Vagina (tissue), 2 donors: ENCODE measurements around the gene INSYN2A.

Source experiments
- POLR2A ChIP-seq, 2 donors: fragments of 450-650 bp; IDR thresholded peaks; one replicate each; pipeline ENCODE4 v1.6.1; 2017; ENCODE audit warnings: antibody characterized with exemption in 2 of 2, mild to moderate bottlenecking in 2 of 2, moderate library complexity in 2 of 2
- POLR2AphosphoS5 ChIP-seq, 2 donors: sonication (generic); formaldehyde crosslinking; IDR thresholded peaks; one replicate each; pipeline ENCODE4 v1.9.0; 2017; ENCODE audit warnings: antibody characterized with exemption in 2 of 2, mild to moderate bottlenecking in 2 of 2, low read depth in 1 of 2; ENCODE audit not compliant: insufficient read depth in 1 of 2
- TF ChIP-seq, protein P1 (sequence below), 3 experiments: fragments of 450-650 bp in 2 of 3; fragments of 200-600 bp in 1 of 3; sonication (generic) in 1 of 3; IDR thresholded peaks; one replicate each; pipeline ENCODE4 v1.5.1; 2017 to 2019; ENCODE audit warnings: antibody characterized with exemption in 3 of 3, mild to moderate bottlenecking in 2 of 3, moderate library complexity in 2 of 3

- no peak for TF ChIP-seq POLR2A (IDR thresholded peaks at IDR 0.05)
- no peak for TF ChIP-seq POLR2AphosphoS5 (IDR thresholded peaks at IDR 0.05; ENCODE audit: insufficient read depth in 1 of 2, low read depth in 1 of 2)
- TF ChIP-seq, protein P1, sequence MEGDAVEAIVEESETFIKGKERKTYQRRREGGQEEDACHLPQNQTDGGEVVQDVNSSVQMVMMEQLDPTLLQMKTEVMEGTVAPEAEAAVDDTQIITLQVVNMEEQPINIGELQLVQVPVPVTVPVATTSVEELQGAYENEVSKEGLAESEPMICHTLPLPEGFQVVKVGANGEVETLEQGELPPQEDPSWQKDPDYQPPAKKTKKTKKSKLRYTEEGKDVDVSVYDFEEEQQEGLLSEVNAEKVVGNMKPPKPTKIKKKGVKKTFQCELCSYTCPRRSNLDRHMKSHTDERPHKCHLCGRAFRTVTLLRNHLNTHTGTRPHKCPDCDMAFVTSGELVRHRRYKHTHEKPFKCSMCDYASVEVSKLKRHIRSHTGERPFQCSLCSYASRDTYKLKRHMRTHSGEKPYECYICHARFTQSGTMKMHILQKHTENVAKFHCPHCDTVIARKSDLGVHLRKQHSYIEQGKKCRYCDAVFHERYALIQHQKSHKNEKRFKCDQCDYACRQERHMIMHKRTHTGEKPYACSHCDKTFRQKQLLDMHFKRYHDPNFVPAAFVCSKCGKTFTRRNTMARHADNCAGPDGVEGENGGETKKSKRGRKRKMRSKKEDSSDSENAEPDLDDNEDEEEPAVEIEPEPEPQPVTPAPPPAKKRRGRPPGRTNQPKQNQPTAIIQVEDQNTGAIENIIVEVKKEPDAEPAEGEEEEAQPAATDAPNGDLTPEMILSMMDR (IDR thresholded peaks at IDR 0.05): no peak
These were observed 665 bp downstream of the INSYN2A start for GRCh38 chr10:127195571-127196281.
